Dermis blood vessel endothelial cell (primary cell): ENCODE measurements around the gene SLC19A2. TPM values are rescaled to one million over a fixed set of nuclear protein-coding genes. Genes with fewer than 3 reads are reported as not detected.
"Not testable (repeated sequence)": the region's sequence is repeated elsewhere in the genome, so short reads cannot be mapped to it uniquely, and the experiment has no call there.

Experiments
- DNase-seq: peaks from one replicate; pipeline ENCODE4 v3.0.0; 2010
- total RNA-seq: library from RNA; depleted of rRNA; stranded (reverse); fragments of >200 nt; gene quantifications from 2 replicates; pipeline ENCODE4 v1.2.3, GENCODE V29; 2014

The SLC19A2 gene
- total RNA-seq, 1 donor from 2014 or later = 3.7 TPM

DNA sequence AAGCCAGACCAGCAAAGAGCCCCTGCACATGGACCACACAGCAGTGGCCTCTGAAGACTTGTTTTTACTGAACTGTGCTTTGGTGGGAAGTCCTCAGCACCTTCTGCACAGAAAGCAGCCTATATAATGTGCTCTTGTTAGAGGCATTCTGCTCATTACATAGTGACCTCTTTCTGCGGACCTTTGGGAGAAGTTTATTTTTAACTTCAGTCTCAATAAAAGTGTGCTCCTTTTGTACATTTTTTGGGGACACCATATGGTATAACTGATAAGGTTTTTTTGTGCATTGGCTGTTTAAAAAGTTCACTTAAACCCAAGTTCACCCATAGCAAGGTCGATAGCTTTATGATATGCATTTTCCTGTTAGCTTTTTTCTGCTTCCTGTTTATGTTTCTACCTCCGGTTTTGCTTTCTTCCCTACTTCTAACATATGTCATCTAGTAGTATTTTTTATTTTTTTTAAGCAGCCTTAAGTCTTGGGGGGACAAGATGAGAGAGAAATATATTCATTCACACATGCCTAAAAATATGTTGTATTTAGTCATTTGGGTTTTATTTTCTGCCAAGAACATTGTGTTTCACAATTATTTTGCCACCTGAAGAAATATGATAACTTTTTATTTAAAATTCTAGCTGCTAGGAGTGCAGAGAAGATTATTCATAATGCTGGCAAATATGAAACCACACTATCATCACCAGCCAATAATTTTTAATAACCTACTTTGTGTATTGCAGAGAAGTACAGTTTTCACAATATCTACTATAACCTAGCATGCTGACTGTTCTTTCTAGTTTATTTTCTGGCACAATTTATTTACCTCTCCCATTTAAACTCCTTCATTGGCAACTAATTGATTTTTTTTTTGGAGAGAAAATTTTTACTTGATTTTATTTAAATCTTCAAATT lies 22.9 kb upstream of the SLC19A2 start:
- no peak for DNase-seq

GRCh38 chr1:169507413-169507812 lies 21.7 kb upstream of the SLC19A2 start:
- DNase-seq = no peak

DNA sequence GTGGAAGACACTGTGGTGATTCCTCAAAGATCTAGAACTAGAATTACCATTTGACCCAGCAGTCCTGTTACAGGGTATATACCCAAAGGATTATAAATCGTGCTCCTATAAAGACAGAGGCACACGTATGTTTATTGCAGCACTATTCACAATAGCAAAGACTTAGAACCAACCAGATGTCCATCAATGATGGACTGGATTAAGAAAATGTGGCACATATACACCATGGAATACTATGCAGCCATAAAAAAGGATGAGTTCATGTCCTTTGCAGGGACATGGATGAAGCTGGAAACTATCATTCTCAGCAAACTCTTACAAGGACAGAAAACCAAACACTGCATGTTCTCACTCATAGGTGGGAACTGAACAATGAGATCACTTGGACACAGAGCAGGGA lies 17.9 kb upstream of the SLC19A2 start:
- DNase-seq = not testable (repeated sequence)

GRCh38 chr1:169499807-169500206 lies 14.1 kb upstream of the SLC19A2 start:
- DNase-seq = no peak

DNA sequence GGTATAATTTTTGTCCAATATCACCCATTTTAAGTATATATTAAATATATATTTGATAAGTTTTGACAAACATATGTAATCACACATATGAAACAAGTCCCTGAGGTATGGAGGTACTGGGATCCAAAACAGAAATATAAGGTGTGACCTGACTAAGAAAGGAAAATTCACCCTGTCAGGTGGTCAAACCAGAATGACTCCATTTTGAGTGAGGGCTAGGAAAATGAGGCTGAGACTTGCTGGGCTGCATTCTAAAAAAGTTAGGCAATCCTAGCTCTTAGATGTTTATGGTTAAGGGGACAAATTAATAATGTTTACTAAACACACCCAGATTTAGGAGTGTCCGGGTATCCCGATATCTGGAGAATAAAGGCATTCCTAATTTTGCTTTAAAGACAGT lies 11.6 kb upstream of the SLC19A2 start:
- DNase-seq = no peak

DNA sequence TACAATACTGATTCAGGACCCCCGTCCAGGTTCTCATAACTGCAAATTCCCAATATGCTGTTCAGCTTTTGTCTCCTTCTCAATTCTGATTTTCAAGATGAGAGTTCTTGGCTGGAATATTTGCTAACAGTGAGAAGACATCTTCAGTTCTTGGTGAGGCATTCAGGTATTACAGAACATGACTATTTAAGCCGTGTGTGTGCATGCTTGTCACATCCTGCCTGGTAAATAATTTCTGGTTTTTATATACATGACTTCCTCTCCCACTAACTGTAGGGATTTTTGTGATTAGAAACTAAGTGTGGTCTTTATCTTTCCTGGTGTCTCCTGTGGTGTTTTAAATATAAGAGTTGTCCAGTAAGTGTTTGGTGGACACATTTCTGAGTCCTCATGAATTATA lies 10.2 kb upstream of the SLC19A2 start:
- no peak for DNase-seq

GRCh38 chr1:169495046-169495775 lies 9.5 kb upstream of the SLC19A2 start:
- no peak for DNase-seq

DNA sequence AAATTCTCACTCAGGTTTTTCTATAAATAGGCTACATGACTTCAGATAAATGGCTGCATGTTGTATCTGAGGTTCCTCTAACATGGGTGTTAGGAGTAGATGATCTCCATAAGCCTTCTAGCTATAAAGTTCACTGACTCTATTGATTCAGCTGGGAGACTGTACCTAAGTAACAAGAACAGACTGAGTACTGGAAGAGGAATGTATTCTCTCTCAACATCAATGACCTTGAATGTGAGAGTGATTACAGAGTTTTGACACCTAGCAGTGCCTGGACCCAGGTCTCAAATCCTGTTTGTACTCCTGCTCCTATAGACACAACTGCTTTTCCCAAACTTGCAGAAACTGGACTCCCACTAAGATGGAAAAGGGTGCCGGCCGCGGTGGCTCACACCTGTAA lies 8.6 kb upstream of the SLC19A2 start:
- DNase-seq = no peak

- DNase-seq = no peak
Observed at GRCh38 chr1:169493251-169493650, 7.5 kb upstream of the SLC19A2 start.

DNA sequence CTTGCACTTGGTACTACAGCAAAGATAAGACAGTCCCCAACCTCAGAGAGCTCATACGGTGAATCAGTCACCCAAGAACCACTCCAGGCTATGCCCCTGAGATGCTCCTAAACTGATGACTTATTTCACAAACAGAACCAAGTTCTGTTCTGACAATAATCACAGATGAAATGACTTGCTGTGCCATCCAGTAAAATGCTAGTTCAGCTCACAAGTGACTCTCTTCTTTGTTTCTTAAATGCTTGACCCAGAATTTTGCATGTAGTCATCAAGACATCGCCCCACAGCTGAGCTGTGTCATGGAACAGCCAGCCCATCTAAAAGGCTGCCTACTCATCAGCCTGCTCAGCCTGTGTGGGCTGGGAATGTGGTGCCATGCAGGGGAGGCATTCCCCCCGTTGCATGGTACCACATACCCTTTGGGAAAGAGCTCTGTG lies 6.1 kb upstream of the SLC19A2 start:
- DNase-seq = no peak

DNA sequence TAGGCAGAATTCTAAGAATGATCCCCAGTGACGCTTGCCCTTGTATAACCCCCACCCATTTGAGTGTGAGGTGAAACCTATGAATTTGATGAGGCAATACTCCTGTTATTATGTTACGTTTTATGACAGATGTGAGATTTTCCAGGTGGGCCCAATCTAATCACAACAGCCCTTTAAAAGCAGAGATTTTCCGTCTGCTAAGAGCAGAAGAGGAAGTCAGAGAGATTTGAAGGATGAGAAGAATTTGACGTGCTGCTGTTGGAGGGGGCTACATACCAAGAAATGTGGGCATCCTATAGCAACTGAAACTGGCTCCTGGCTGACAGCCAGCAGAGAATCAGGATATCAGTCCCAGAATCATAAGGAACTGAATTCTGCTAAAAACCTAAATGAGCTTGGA lies 2.4 kb upstream of the SLC19A2 start:
- no peak for DNase-seq

GRCh38 chr1:169487561-169487960 lies 1.8 kb upstream of the SLC19A2 start:
- no peak for DNase-seq

GRCh38 chr1:169487133-169487532 lies 1.4 kb upstream of the SLC19A2 start:
- DNase-seq = no peak

- no peak for DNase-seq
Observed at GRCh38 chr1:169486281-169487051, 722 bp upstream of the SLC19A2 start.

GRCh38 chr1:169484683-169485430 lies 887 bp downstream of the SLC19A2 start:
- peak; percentile 71 for DNase-seq

- DNase-seq = no peak
Observed at GRCh38 chr1:169484101-169484500, 1.6 kb downstream of the SLC19A2 start.

GRCh38 chr1:169483500-169483966 lies 2.2 kb downstream of the SLC19A2 start:
- no peak for DNase-seq

DNA sequence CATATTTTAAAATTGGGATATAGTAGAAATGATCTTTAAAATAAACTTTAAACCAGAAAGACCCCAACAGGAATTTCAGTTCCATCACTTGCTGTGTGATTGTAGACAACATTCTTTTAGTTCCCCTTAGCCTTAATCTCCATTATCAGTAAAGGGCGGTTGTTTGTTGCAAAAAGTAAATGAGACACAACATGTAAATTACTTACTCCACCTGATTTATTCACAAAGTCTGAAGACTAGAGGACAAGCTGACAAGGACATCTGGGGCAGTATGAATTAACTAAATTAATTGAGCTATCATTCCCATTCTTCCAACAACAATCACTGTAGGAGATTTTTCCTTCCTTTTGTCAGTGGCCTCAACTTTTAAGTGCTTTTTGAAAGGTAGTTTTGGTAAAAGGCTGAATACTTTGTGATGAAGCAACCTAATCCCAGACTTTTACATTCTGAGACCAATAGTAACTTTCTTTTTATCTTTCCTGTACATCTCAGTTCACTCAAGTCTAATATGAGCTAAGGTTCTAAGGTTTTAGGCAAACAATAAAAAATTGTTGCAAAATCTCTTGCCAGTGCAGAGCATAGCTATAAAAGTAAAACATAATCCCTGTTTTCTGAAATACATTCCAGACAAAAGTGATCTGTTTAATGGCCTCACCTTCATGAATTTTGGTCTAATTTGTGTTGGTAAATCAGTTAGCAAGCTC lies 6.2 kb downstream of the SLC19A2 start:
- no peak for DNase-seq

DNA sequence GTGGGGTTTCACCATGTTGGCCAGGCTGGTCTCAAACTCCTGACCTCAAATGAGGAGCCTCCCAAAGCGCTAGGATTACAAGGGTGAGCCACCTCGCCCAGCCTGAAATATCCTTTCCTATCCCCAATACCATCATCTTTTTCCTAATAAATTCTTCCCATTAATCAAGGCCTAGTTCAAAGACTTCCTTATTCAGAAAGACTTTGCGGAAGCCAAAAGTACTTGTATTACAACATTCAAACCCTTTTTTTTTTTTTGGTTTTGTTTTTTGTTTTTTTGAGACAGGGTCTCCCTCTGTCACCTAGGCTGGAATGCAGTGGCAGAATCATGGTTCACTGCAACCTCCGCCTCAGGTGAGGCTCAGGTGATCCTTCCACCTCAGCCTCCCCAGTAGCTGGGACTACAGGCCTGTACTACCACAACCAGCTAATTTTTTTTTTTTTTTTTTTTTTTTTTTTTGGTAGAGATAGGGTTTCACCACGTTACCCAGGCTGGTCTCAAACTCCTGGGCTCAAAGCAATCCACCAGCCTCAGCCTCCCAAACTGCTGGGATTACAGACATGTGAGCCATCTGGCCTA lies 7.6 kb downstream of the SLC19A2 start:
- no peak for DNase-seq

DNA sequence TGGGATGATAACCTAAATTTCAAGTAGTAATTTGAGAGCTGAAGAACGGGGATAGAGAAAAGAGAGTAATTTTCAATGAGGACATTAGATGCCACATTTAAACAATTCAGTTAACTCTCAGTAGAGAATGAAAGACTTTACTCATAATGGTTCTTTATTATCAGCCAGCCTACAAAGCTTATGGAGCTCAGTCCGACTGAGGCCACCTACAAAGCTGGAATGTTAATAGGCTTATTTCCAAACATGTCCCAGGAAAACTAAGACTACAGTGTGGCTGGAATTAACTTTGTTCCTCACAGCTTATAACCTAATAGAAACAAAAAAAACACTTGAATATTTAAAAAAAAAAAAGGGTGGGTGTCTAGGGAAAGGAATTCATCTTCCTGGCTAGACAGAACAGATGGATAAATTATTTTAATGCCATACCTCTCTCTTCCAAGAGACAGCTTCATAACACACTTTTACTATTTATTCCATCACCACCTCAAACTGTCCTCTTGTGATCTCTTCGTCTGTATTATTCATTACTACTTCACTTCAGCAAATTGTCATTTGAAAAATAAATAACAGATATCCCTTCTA lies 9.8 kb downstream of the SLC19A2 start:
- DNase-seq = no peak
